Activated T-helper 2 cell treated with anti-CD3 and anti-CD28 coated beads, Interferon-gamma antibody, Interleukin-2, Interleukin-4, amounts not matched to agents 10 μg/mL and 5 μg/mL and 100 μg/mL, durations not matched to agents 14 hours and 24 hours and 36 hours (primary cell): ENCODE measurements around the gene FBXO36. TPM values are rescaled to one million over a fixed set of nuclear protein-coding genes. Genes with fewer than 3 reads are reported as not detected.

Experiments used
- DNase-seq: peaks from one replicate; pipeline ENCODE4 v3.0.0; 2021; ENCODE audit warnings: low spot score
- H3K27ac Mint-ChIP-seq: one replicate; pipeline ENCODE4 v1.8.0; 2021; ENCODE audit warnings: mixed read lengths
- H3K27me3 Mint-ChIP-seq: one replicate; pipeline ENCODE4 v1.8.0; 2021; ENCODE audit warnings: low read depth, mixed read lengths
- H3K36me3 Mint-ChIP-seq: one replicate; pipeline ENCODE4 v1.8.0; 2021; ENCODE audit warnings: low read depth, mixed read lengths
- H3K4me1 Mint-ChIP-seq: one replicate; pipeline ENCODE4 v1.8.0; 2021; ENCODE audit warnings: low read depth, mixed read lengths
- H3K4me3 Mint-ChIP-seq: one replicate; pipeline ENCODE4 v1.8.0; 2021; ENCODE audit warnings: low read depth, mild to moderate bottlenecking, moderate library complexity, mixed read lengths
- H3K9me3 Mint-ChIP-seq: one replicate; pipeline ENCODE4 v1.8.0; 2021; ENCODE audit warnings: mixed read lengths
- intact Hi-C: fragments of 100-400 bp; cut with micrococcal nuclease; formaldehyde crosslinking; loops from one replicate; pipeline ENCODE4 v1.15.1; 2023
- total RNA-seq: library from RNA; stranded (reverse); gene quantifications from 2 replicates; pipeline ENCODE4 v1.2.3, GENCODE V29; 2022

Gene FBXO36, protein sequence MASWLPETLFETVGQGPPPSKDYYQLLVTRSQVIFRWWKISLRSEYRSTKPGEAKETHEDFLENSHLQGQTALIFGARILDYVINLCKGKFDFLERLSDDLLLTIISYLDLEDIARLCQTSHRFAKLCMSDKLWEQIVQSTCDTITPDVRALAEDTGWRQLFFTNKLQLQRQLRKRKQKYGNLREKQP
- 0.66 and 1.0 TPM in 2 replicates for total RNA-seq

- H3K27ac Mint-ChIP-seq, result peak within 1 kb of the TSS; percentile 98
These were observed at the start of gene FBXO36 for GRCh38 chr2:229922449-229923386. Gene FBXO36 (plus strand): TSS chr2:229922503. CDS start chr2:229922514, 11 bp downstream.

DNA sequence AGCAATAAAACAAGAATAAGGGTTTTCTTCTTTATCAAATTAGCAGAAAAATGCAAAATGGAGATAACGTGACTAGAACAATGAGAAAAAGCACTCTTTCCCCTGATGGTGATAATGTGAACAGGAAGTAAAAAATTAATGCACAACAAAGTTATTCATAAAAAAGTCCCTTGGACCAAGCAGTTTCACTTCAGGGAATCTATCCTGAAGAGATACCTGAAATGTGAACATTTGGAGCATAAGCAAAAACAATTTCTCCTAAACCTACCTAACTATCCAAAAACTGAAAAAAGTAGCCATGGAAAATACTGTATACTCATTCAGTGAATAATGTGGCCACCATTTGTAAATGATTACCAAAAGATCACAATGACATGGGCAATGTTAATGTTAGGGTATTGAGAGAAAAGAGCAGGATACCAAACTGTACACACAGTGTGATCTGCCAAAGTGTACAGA, 49.2 kb upstream of the FBXO36 start:
- no peak overlapping the region for H3K4me3 Mint-ChIP-seq
- H3K4me1 Mint-ChIP-seq, result peaks cover 20% of the 10 kb centered on the region
- H3K36me3 Mint-ChIP-seq, result peaks cover 62% of the 10 kb centered on the region
- no peak for DNase-seq
- intact Hi-C loops, result no loop called here
- H3K9me3 Mint-ChIP-seq, result no peaks in the 10 kb centered on the region
- no peaks in the 10 kb centered on the region for H3K27me3 Mint-ChIP-seq
- no peak overlapping the region for H3K27ac Mint-ChIP-seq

More at GRCh38 chr2:229922449-229923386, at the start of gene FBXO36:
- Mint-ChIP-seq H3K27me3 (no peaks in the 10 kb centered on the region), H3K4me1 (peaks cover 34% of the 10 kb centered on the region), H3K9me3 (no peaks in the 10 kb centered on the region), H3K4me3 (peak within 1 kb of the TSS; percentile 100), H3K36me3 (peaks cover 22% of the 10 kb centered on the region)
- peak; percentile 87 for DNase-seq
- intact Hi-C loops, result loop anchor here (1.0 to 10.0 kb wide), 3 partner anchors 100 to 740 kb away; partner anchors contain the start of gene SLC16A14

- Mint-ChIP-seq H3K27me3 (no peaks in the 10 kb centered on the region), H3K36me3 (peaks cover 59% of the 10 kb centered on the region), H3K4me1 (peaks cover 17% of the 10 kb centered on the region), H3K27ac (no peak overlapping the region), H3K9me3 (no peaks in the 10 kb centered on the region), H3K4me3 (no peak overlapping the region)
- intact Hi-C loops, result no loop called here
- no peak for DNase-seq
These were observed 47.7 kb upstream of the FBXO36 start for GRCh38 chr2:229874647-229875046.

- no peaks in the 10 kb centered on the region for H3K27me3 Mint-ChIP-seq
- intact Hi-C loops, result no loop called here
- H3K4me3 Mint-ChIP-seq, result no peak overlapping the region
- no peak for DNase-seq
- H3K36me3 Mint-ChIP-seq, result peaks cover 57% of the 10 kb centered on the region
- H3K9me3 Mint-ChIP-seq, result no peaks in the 10 kb centered on the region
- H3K27ac Mint-ChIP-seq, result no peak overlapping the region
- H3K4me1 Mint-ChIP-seq, result peaks cover 10% of the 10 kb centered on the region
These were observed 46.8 kb upstream of the FBXO36 start for GRCh38 chr2:229875549-229875948.

GRCh38 chr2:229879191-229879950, 42.9 kb upstream of the FBXO36 start:
- no peak overlapping the region for H3K4me3 Mint-ChIP-seq
- H3K27me3 Mint-ChIP-seq, result no peaks in the 10 kb centered on the region
- intact Hi-C loops, result no loop called here
- DNase-seq, result no peak
- no peak overlapping the region for H3K27ac Mint-ChIP-seq
- peaks cover 38% of the 10 kb centered on the region for H3K36me3 Mint-ChIP-seq
- peaks cover 8% of the 10 kb centered on the region for H3K4me1 Mint-ChIP-seq
- H3K9me3 Mint-ChIP-seq, result no peaks in the 10 kb centered on the region

DNA sequence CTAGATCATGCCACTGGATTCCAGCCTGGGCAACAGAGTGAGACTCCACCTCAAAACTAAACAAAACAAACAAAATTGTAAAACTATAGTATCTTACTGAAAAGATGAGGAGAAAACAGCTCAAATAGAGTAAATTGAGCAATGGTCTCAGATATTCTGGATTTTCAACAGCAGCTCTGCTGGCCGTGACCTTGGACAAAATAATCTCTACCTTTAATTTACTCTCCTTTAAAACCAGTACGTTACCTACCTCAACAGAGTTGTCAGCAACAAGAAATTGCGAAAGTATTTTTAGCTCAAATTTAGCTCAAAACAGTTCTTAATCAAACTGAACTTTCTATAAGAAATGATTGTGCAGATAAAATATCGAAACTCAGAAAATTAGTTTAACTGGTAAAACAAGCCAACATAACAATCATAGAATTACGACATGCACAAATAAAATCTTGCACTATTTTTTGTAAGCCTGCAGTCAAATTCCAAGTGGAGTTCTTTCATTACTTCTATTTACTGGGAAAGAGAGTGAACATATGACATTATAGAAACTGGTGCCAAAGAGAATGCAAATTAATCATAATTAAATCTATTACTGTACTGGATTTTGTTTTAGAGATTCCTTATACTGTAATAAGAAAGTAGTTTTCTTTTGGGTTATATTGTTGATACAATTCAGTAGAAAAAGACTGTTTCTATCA, 41.3 kb upstream of the FBXO36 start:
- H3K4me3 Mint-ChIP-seq, result no peak overlapping the region
- no peaks in the 10 kb centered on the region for H3K27me3 Mint-ChIP-seq
- intact Hi-C loops, result no loop called here
- H3K9me3 Mint-ChIP-seq, result no peaks in the 10 kb centered on the region
- peaks cover 25% of the 10 kb centered on the region for H3K36me3 Mint-ChIP-seq
- DNase-seq, result no peak
- H3K4me1 Mint-ChIP-seq, result peaks cover 9% of the 10 kb centered on the region
- no peak overlapping the region for H3K27ac Mint-ChIP-seq

DNA sequence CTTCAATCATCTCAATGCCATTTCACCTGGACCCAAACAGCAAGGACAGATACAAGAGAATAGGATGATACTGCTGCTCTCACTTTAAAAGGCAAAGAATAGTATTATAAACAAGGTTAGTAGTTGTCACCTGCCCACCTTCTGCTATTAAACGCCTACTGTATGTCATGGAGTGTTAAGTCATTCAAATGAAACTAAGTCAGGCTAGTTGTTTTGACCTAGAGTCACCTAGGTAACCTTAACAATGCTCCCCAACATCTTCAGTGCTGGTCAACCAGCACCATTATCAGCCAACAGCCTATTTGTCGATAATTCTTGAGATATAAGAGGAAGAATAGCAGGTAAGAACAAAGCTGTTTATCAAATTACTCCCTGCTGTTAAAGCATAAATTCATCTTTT, 39.7 kb upstream of the FBXO36 start:
- Mint-ChIP-seq H3K36me3 (peaks cover 22% of the 10 kb centered on the region), H3K27ac (no peak overlapping the region), H3K9me3 (no peaks in the 10 kb centered on the region), H3K27me3 (no peaks in the 10 kb centered on the region), H3K4me1 (peaks cover 13% of the 10 kb centered on the region), H3K4me3 (no peak overlapping the region)
- DNase-seq, result no peak
- intact Hi-C loops, result no loop called here

DNA sequence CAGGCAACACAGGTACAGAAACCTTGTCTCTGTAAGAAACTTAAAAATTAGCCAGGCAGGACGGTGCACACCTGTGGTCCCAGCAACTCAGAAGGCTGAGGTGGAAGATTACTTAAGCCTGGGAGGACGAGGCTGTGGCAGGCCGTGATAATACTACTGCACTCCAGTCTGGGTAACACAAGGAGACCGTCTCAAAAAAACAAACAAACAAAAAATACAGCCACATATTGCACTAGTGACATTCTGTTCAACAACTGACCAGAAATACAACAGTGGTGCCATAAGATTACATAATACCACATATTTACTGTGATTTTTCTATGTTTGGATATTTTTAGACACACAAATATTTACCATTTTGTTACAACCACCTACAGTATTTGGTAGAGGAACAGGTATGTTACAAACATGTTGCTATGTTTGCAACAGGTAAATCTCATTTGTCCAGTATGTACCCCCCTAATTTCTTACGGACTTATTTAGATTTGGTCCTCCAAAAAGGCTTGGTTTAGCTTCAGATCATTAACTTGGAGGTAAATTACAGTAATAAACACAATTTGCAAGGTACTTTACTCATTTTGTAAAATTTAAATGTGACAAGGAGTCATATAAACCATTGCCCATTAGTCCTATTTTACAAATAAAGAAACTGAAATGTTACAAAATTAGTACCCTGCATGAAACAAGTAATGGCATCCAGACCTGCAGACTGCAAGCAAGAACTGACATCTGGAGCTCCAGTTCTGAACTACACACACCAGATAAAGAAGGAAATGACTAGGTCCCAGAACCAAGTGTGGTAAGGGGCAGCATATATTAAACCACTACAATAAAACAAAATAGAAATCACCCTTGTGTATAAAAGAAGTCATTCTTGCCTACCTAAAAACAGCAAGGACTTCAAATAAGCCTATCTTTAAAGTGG, 37.3 kb upstream of the FBXO36 start:
- H3K4me3 Mint-ChIP-seq, result no peak overlapping the region
- no peak for DNase-seq

GRCh38 chr2:229887441-229887840, 34.9 kb upstream of the FBXO36 start:
- Mint-ChIP-seq H3K27me3 (no peaks in the 10 kb centered on the region), H3K4me1 (peaks cover 14% of the 10 kb centered on the region), H3K9me3 (no peaks in the 10 kb centered on the region), H3K4me3 (no peak overlapping the region), H3K27ac (no peak overlapping the region), H3K36me3 (peaks cover 8% of the 10 kb centered on the region)
- intact Hi-C loops, result no loop called here
- no peak for DNase-seq

More for the DNA sequence above, 37.3 kb upstream of the FBXO36 start:
- H3K27me3 Mint-ChIP-seq, result no peaks in the 10 kb centered on the region
- peaks cover 7% of the 10 kb centered on the region for H3K36me3 Mint-ChIP-seq
- H3K9me3 Mint-ChIP-seq, result no peaks in the 10 kb centered on the region
- H3K27ac Mint-ChIP-seq, result no peak overlapping the region
- intact Hi-C loops, result no loop called here
- peaks cover 18% of the 10 kb centered on the region for H3K4me1 Mint-ChIP-seq

DNA sequence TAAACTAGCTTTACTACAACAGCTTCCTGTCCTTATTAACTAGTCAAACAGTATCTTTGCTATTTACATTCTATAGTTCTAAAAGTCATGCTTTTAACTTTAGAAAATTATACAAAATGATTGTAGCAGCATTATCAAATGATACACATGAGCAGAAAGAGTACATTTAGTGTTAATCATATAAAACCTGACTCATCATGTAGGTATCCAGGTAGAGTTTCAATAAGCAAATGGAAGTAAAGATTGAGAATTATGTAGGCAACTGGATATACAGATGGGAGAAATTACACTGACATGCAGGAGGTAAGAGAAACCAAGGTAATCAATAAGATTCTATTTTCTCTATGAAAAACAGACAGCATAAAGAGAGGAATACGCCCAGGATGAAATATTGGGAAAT, 34.3 kb upstream of the FBXO36 start:
- Mint-ChIP-seq H3K4me1 (peaks cover 12% of the 10 kb centered on the region), H3K4me3 (no peak overlapping the region), H3K9me3 (no peaks in the 10 kb centered on the region), H3K27ac (no peak overlapping the region), H3K36me3 (peaks cover 10% of the 10 kb centered on the region), H3K27me3 (no peaks in the 10 kb centered on the region)
- DNase-seq, result no peak
- intact Hi-C loops, result no loop called here

GRCh38 chr2:229889023-229889422, 33.3 kb upstream of the FBXO36 start:
- intact Hi-C loops, result no loop called here
- no peak for DNase-seq
- no peaks in the 10 kb centered on the region for H3K9me3 Mint-ChIP-seq
- peaks cover 16% of the 10 kb centered on the region for H3K36me3 Mint-ChIP-seq
- no peak overlapping the region for H3K4me3 Mint-ChIP-seq
- no peaks in the 10 kb centered on the region for H3K27me3 Mint-ChIP-seq
- H3K27ac Mint-ChIP-seq, result no peak overlapping the region
- peaks cover 17% of the 10 kb centered on the region for H3K4me1 Mint-ChIP-seq
